ENCODE measurements around the gene TBCD. TPM values are rescaled to one million over a fixed set of nuclear protein-coding genes. Genes with fewer than 3 reads are reported as not detected.

Gene TBCD
- total RNA-seq, 2 donors from 2014 or later = 67.4 to 147 TPM

- DNase-seq (ENCODE audit: low spot score in 2 of 2) (no peak), ATAC-seq (no peak)
- no peaks in the 10 kb centered on the region for H3K9me3 Mint-ChIP-seq
- H3K27ac Mint-ChIP-seq = no peak overlapping the region
- peaks cover 11 to 23% of the 10 kb centered on the region in 2 donors for H3K36me3 Mint-ChIP-seq
Observed at GRCh38 chr17:82871776-82872561, 120.1 kb downstream of the TBCD start.

GRCh38 chr17:82872591-82873520 lies 121.0 kb downstream of the TBCD start:
- Mint-ChIP-seq H3K36me3 (peaks cover 11 to 23% of the 10 kb centered on the region in 2 donors), H3K9me3 (no peaks in the 10 kb centered on the region), H3K27ac (peak overlapping the region in 1 of 2 donors; percentile 54)
- DNase-seq (ENCODE audit: low spot score in 2 of 2) (no peak), ATAC-seq (no peak)

DNA sequence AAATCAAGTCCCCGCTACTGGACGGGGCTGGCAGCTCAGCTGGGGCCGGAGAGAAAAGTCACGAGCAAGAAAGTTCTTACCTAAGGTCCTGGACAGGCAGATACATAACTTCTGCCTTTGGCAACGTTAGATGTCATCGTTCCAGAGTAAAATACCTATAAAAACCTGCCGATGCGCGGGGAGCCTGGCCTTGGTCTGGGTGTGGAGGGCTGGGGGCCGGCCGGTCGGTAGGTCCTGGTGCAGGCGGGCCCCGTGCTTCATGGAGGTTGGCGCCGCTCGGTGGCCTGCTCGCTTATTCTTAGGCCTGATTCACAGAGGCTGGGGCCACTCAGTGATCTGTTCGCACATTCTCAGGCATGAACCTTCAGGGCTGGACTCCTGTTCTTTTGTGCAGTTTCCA lies 121.7 kb downstream of the TBCD start:
- Mint-ChIP-seq H3K36me3 (peaks cover 15 to 28% of the 10 kb centered on the region in 2 donors), H3K9me3 (no peaks in the 10 kb centered on the region), H3K27ac (peak overlapping the region in 1 of 2 donors; percentile 54)
- no peak for ATAC-seq
- no peak for DNase-seq (ENCODE audit: low spot score in 2 of 2)

DNA sequence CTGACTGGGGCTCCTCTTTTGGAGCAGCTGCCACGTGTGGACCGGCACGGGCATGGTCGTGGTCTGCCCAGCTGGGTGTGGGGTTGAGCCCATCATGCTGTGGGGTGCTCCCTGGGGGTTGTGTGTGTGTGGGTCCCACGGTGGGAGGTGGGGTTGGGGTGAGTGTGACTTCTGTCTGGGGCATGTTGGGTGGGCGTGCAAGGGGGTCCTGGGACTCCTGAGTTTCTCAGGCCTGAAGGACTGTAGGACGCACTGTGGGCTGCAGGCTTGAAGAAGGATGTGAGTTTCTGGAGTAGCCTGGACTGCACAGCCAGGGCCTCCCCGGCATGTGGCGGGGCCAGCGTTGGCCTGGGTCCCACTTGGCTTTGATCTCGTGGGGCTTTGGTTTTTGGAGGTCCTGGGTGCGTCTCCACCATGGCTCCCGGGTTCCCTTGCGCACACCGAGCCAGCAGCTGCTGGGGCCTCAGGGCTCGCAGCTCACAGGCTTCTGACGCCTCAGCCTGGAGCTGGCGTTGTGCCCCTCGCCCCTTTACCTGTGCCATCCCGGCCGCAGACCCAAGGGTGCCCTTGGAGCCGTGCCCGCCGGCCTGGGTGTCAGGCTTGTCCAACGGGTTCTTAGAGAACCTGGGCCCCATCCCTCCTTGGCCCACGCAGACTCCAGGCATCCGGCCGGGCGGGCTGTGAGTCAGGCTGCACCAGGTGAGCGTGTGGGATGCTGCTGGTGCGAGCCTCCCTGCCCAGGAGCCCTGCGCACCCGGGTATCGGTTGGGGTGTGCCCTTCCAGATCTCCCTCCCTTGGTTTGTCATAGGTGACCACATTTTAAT lies 122.4 kb downstream of the TBCD start:
- DNase-seq (ENCODE audit: low spot score in 2 of 2) (no peak), ATAC-seq (no peak)
- Mint-ChIP-seq H3K36me3 (peaks cover 17 to 32% of the 10 kb centered on the region in 2 donors), H3K9me3 (no peaks in the 10 kb centered on the region), H3K27ac (peak overlapping the region in 1 of 2 donors; percentile 65)

GRCh38 chr17:82875407-82875856 lies 123.6 kb downstream of the TBCD start:
- no peaks in the 10 kb centered on the region for H3K9me3 Mint-ChIP-seq
- no peak overlapping the region for H3K27ac Mint-ChIP-seq
- no peak for DNase-seq (ENCODE audit: low spot score in 2 of 2)
- ATAC-seq = no peak
- H3K36me3 Mint-ChIP-seq = peaks cover 13 to 36% of the 10 kb centered on the region in 2 donors

DNA sequence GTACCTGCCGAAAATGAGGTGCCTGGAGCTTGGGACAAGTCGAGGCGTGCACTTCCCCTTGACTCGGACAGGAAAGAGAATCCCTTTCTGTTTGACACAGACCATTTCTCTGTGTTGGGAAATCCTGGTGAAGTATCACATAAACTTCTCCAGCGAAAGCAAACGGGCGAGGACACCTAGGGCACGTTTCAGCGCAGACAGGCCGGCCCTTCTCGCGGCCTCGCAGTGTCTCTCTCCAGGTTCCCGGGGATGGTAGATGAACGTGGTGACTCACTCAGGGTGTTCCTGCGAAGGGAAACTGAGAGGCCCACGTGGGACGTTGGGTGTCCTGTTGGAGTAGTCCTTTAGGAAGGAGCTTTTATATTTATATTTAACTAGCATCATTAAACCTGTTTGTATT lies 124.3 kb downstream of the TBCD start:
- H3K36me3 Mint-ChIP-seq = peaks cover 9 to 29% of the 10 kb centered on the region in 2 donors
- DNase-seq (ENCODE audit: low spot score in 2 of 2) (no peak), ATAC-seq (no peak)
- H3K9me3 Mint-ChIP-seq = no peaks in the 10 kb centered on the region
- H3K27ac Mint-ChIP-seq = peak overlapping the region in 1 of 2 donors; percentile 38

GRCh38 chr17:82876602-82877379 lies 124.9 kb downstream of the TBCD start:
- Mint-ChIP-seq H3K36me3 (peaks cover 9 to 27% of the 10 kb centered on the region in 2 donors), H3K27ac (peak overlapping the region; percentile 38 to 50), H3K9me3 (no peaks in the 10 kb centered on the region)
- ATAC-seq = peak; percentile 66 to 80
- no peak for DNase-seq (ENCODE audit: low spot score in 2 of 2)

DNA sequence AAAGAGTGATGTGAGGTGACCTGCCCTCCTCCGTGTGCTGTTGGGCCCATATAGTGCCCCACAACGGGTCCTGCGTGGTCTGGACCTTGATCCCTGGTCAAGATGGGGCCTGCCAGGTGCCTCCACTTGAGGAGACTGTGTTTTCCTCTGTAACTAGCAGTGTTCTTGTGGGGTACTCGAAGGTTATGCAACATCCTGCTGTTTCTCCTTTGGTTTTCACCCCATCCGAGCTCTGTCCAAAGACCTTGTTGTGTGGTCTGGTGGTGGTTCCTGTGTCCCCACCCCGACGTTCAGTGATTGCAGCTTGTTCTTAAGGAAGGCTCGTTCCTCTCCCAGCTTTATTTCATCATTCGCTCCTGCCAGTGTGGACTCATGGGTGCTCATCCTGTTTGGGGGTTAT lies 126.7 kb downstream of the TBCD start:
- H3K36me3 Mint-ChIP-seq = peaks cover 9 to 27% of the 10 kb centered on the region in 2 donors
- ATAC-seq (no peak), DNase-seq (ENCODE audit: low spot score in 2 of 2) (no peak)
- H3K9me3 Mint-ChIP-seq = no peaks in the 10 kb centered on the region
- peak overlapping the region; percentile 55 to 93 for H3K27ac Mint-ChIP-seq

- DNase-seq (ENCODE audit: low spot score in 2 of 2) (no peak), ATAC-seq (no peak)
- peak overlapping the region in 1 of 2 donors; percentile 42 for H3K27ac Mint-ChIP-seq
- peaks cover 9 to 32% of the 10 kb centered on the region in 2 donors for H3K36me3 Mint-ChIP-seq
- no peaks in the 10 kb centered on the region for H3K9me3 Mint-ChIP-seq
Observed at GRCh38 chr17:82879241-82879640, 127.4 kb downstream of the TBCD start.

- DNase-seq (ENCODE audit: low spot score in 2 of 2) (no peak), ATAC-seq (no peak)
- Mint-ChIP-seq H3K36me3 (peaks cover 9 to 34% of the 10 kb centered on the region in 2 donors), H3K9me3 (no peaks in the 10 kb centered on the region), H3K27ac (peak overlapping the region in 1 of 2 donors; percentile 35)
Observed at GRCh38 chr17:82880620-82881323, 128.9 kb downstream of the TBCD start.

- ATAC-seq = no peak
- no peaks in the 10 kb centered on the region for H3K9me3 Mint-ChIP-seq
- H3K27ac Mint-ChIP-seq = peak overlapping the region; percentile 5 to 35
- DNase-seq (ENCODE audit: low spot score in 2 of 2) = no peak
- H3K36me3 Mint-ChIP-seq = peaks cover 9 to 34% of the 10 kb centered on the region in 2 donors
Observed at GRCh38 chr17:82881324-82881823, 129.5 kb downstream of the TBCD start.

GRCh38 chr17:82881900-82882714 lies 130.2 kb downstream of the TBCD start:
- H3K27ac Mint-ChIP-seq = peak overlapping the region; percentile 75 to 78
- DNase-seq (ENCODE audit: low spot score in 2 of 2) (no peak), ATAC-seq (no peak)
- peaks cover 9 to 34% of the 10 kb centered on the region in 2 donors for H3K36me3 Mint-ChIP-seq
- no peaks in the 10 kb centered on the region for H3K9me3 Mint-ChIP-seq

DNA sequence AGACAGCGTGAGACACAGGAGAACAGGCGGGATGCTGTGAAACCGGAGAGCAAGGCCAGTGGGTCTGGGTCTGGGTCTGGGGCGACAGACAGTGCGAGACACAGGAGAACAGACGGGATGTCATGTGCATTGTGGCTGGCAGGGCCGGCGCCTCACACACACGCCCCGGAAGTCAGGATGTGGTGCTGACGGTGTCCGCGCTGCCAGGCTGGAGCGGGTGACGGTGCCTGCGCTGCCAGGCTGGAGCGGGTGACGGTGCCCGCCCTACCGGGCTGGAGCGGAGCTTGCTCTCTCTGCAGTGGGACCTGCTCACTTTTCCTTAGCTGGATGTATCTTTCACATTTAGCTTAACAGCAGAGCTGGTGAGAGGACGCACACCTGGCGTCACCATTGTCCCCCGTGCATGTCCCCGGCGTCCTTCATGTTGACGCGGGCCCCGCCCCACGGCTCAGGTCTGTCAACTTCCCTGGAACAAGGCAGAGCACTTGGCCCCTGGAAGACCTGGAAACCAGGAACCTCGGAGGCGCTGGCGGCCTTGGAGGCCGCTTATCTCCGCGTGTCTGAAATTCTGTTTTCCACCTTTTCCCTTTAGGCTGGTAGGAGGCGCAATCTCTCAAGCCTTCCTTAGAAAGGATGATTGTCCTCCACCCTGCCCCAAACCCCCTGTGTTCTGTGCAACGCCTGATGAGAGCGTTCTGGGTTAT lies 131.0 kb downstream of the TBCD start:
- Mint-ChIP-seq H3K36me3 (peaks cover 9 to 34% of the 10 kb centered on the region in 2 donors), H3K9me3 (no peaks in the 10 kb centered on the region), H3K27ac (peak overlapping the region; percentile 75 to 78)
- DNase-seq (ENCODE audit: low spot score in 2 of 2) = peak; percentile 65 to 79
- peak; percentile 89 to 99 for ATAC-seq

Data from activated naive CD4-positive, alpha-beta T cell treated with anti-CD3 and anti-CD28 coated beads, Interleukin-2, amount 50 U/mL, for 72 hours (primary cell).